ENCODE measurements around the gene TCAIM. TPM values are rescaled to one million over a fixed set of nuclear protein-coding genes. Genes with fewer than 3 reads are reported as not detected.
"Not testable (repeated sequence)": the region's sequence is repeated elsewhere in the genome, so short reads cannot be mapped to it uniquely, and the experiment has no call there.

TCAIM gene
- total RNA-seq, 4 donors from 2014 or later, result 15.6 to 25.0 (median 22.6) TPM

DNA sequence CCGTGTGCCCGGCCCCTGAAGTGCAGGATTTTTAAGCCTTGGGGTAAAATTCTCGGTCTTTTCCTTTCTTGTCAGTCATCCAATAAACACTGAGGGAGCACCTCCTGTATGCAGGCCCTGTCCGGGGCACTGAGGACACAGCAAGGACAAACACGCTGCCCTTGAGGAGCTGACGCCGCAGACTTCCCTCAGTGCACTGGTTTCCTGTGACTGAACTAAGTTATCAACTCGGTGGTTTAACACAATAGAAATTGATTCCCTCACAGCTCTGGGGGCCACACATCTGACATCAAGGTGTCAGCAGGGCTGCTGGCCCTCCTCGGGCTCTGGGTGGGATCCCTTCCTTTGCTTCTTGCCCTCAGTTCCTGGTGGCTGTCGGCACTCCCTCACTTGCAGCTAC lies 73.8 kb downstream of the TCAIM start:
- H3K9me3 ChIP-seq, result no peaks in the 10 kb centered on the region
- H3K4me1 ChIP-seq, result no peaks in the 10 kb centered on the region
- no peak overlapping the region for H3K27ac ChIP-seq
- WGBS, 2 donors, result 60 to 72% methylated on average over 7 to 8 of the region's 10 CpGs
- no peak overlapping the region for H3K4me3 ChIP-seq
- DNase-seq, result no peak
- intact Hi-C loops (cut with DNase I), result no loop called here
- TF ChIP-seq, protein P1, sequence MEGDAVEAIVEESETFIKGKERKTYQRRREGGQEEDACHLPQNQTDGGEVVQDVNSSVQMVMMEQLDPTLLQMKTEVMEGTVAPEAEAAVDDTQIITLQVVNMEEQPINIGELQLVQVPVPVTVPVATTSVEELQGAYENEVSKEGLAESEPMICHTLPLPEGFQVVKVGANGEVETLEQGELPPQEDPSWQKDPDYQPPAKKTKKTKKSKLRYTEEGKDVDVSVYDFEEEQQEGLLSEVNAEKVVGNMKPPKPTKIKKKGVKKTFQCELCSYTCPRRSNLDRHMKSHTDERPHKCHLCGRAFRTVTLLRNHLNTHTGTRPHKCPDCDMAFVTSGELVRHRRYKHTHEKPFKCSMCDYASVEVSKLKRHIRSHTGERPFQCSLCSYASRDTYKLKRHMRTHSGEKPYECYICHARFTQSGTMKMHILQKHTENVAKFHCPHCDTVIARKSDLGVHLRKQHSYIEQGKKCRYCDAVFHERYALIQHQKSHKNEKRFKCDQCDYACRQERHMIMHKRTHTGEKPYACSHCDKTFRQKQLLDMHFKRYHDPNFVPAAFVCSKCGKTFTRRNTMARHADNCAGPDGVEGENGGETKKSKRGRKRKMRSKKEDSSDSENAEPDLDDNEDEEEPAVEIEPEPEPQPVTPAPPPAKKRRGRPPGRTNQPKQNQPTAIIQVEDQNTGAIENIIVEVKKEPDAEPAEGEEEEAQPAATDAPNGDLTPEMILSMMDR (IDR thresholded peaks at IDR 0.05), result no peak
- TF ChIP-seq POLR2A (IDR thresholded peaks at IDR 0.05), result no peak
- no peaks in the 10 kb centered on the region for H3K27me3 ChIP-seq
- peaks cover 0 to 7% (median 0%) of the 10 kb centered on the region in 3 donors for H3K36me3 ChIP-seq

DNA sequence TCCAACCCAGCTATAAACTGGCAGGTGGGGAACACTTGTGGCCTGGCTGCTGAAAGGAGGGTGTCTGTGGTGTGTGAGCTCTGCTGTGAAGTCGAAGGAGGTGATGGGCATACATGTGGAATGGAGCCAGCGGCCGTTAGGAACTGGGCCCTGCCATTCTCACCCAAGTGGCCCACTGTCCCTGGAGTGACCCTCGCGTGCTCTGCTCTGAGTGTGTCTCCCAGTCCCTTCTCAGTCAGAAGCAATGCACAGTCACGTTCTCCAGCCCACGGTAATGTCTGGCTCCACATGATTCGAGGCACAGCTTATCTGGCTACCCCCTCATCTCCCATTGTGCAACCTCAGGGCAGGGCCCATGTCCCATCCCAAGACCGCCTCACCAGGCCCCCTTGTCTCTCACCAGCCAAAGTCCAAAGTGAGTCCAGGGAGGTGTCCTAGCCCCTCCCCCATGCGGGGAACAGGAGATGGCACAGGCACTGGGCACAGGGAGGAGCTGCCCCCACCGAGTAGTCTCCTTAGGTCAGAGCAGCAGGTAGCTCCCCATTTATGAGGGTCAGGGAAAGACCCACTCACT lies 76.0 kb downstream of the TCAIM start:
- Histone ChIP-seq H3K4me1 (no peaks in the 10 kb centered on the region), H3K9me3 (no peaks in the 10 kb centered on the region), H3K27me3 (no peaks in the 10 kb centered on the region), H3K27ac (no peak overlapping the region), H3K36me3 (peaks cover 0 to 4% (median 0%) of the 10 kb centered on the region in 3 donors), H3K4me3 (no peak overlapping the region)
- no peak for TF ChIP-seq POLR2A (IDR thresholded peaks at IDR 0.05)
- TF ChIP-seq, protein P1 (IDR thresholded peaks at IDR 0.05), result no peak
- intact Hi-C loops (cut with DNase I), result no loop called here
- no peak for DNase-seq
- 77 to 91% methylated on average over 4 to 10 of the region's 11 CpGs for WGBS, 2 donors

DNA sequence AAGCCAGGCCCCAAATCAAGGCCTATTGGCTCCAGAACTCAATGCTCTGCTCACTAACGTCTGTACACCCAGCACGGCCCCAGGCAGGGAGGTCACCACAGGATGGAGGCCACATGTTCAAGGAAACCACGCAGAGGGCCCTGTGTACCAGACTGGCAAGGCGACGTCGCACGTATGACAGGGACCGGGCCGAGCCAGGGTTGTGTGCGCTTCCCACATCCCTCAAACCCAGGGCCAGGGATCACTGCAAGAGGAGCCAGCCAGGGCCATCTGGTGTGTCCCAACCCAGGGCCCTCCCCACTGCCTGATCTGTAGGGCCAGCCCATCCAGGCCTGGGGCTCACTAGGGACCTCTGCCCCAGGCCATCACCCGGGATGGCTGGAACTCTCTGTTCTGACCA lies 76.9 kb downstream of the TCAIM start:
- H3K36me3 ChIP-seq, result no peaks in the 10 kb centered on the region
- H3K27ac ChIP-seq, result no peak overlapping the region
- H3K27me3 ChIP-seq, result no peaks in the 10 kb centered on the region
- 80 to 88% methylated on average over 1 to 5 of the region's 11 CpGs for WGBS, 2 donors
- intact Hi-C loops (cut with DNase I), result no loop called here
- no peak for DNase-seq
- H3K4me3 ChIP-seq, result no peak overlapping the region
- H3K9me3 ChIP-seq, result no peaks in the 10 kb centered on the region
- H3K4me1 ChIP-seq, result no peaks in the 10 kb centered on the region
- TF ChIP-seq, protein P1 (IDR thresholded peaks at IDR 0.05), result no peak
- TF ChIP-seq POLR2A (IDR thresholded peaks at IDR 0.05), result no peak

DNA sequence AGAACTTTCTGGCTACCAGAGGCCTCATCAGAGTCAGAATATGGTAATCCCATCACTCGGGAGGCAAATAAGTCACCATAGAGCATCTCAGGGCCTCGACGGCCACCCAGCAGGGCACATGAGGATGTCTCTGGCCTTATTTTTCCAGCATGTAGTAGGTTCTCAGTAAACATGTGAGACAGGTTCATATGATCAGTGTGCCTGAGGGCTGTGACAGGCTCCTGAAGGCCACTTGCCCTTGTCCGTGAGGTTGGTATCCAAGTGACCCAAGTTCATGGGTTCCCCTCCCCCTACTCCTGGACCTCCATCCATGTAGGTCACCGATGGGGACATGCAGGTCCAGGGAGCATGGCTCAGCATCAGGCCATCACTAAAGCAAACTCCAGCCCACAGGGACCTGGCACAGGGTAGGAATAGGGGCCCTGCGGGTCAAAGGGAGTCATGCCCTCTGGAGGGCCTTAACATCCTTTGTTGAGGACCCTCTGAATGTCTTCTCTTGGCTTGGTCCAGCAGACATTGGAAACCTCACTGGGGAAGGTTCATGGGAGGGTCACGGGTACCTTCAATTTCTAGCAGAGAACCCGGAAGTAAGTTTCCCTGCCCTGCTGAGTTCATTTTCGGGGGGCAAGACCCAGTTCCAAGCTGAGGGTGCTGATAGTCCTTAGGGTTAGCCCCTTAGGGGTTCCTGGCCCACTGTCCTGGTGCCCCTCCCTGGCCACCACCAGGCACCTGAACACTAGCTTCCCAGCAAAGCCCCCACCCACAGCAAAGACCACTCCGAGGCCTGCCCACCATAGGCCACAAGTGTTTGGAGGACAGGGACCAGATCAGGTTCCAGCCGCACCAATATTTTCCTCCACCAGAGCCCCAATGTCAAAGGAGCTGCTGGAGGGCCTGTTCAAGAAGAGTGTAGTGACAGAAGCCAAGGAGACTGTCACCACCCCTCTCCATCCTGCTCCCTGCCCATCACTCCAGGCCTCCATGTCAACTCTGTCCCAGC lies 77.8 kb downstream of the TCAIM start:
- no peaks in the 10 kb centered on the region for H3K4me1 ChIP-seq
- no peaks in the 10 kb centered on the region for H3K27me3 ChIP-seq
- no peak for TF ChIP-seq POLR2A (IDR thresholded peaks at IDR 0.05)
- TF ChIP-seq, protein P1 (IDR thresholded peaks at IDR 0.05), result no peak

DNA sequence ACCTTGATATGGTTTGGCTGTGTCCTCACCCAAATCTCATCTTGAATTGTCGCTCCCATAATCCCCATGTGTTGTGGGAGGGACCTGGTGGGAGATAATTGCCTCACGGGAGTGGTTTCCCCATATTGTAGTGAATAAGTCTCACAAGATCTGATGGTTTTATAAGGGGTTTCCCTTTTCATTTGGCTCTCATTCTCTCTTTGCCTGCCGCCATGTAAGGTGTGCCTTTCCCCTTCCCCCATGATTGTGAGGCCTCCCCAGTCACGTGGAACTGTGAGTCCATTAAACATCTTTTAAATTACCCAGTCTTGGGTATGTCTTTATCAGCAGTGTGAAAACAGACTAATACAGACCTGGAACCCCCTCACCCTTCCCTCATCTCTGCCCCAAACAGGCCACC lies 79.6 kb downstream of the TCAIM start:
- 82 to 90% methylated on average over 3 to 4 of the region's 4 CpGs for WGBS, 2 donors
- H3K27ac ChIP-seq; H3K4me3 ChIP-seq; H3K9me3 ChIP-seq; DNase-seq; H3K36me3 ChIP-seq; intact Hi-C loops (cut with DNase I); H3K27me3 ChIP-seq; H3K4me1 ChIP-seq: not testable (repeated sequence)

More for the DNA sequence above, 77.8 kb downstream of the TCAIM start:
- no peaks in the 10 kb centered on the region for H3K9me3 ChIP-seq
- intact Hi-C loops (cut with DNase I), result no loop called here
- no peak for DNase-seq
- no peak overlapping the region for H3K27ac ChIP-seq
- 84 to 88% methylated on average over 5 to 10 of the region's 11 CpGs for WGBS, 2 donors
- no peak overlapping the region for H3K4me3 ChIP-seq
- no peaks in the 10 kb centered on the region for H3K36me3 ChIP-seq
